Measurements from ENCODE around the gene TTPAL. TPM values are rescaled to one million over a fixed set of nuclear protein-coding genes. Genes with fewer than 3 reads are reported as not detected.

The TTPAL gene
- total RNA-seq, 1 donor from 2014 or later: 25.2 TPM

GRCh38 chr20:44542890-44543289 is 67.2 kb downstream of the TTPAL start:
- no peaks in the 10 kb centered on the region for H3K9me3 Mint-ChIP-seq (ENCODE audit: low read depth)
- H3K4me1 Mint-ChIP-seq (ENCODE audit: low read depth): peaks cover 5% of the 10 kb centered on the region
- no peak overlapping the region for H3K4me3 Mint-ChIP-seq (ENCODE audit: low read depth)
- DNase-seq (ENCODE audit: low spot score, unreplicated experiment): no peak
- no peaks in the 10 kb centered on the region for H3K36me3 Mint-ChIP-seq (ENCODE audit: insufficient read depth)
- TF ChIP-seq, protein P1, sequence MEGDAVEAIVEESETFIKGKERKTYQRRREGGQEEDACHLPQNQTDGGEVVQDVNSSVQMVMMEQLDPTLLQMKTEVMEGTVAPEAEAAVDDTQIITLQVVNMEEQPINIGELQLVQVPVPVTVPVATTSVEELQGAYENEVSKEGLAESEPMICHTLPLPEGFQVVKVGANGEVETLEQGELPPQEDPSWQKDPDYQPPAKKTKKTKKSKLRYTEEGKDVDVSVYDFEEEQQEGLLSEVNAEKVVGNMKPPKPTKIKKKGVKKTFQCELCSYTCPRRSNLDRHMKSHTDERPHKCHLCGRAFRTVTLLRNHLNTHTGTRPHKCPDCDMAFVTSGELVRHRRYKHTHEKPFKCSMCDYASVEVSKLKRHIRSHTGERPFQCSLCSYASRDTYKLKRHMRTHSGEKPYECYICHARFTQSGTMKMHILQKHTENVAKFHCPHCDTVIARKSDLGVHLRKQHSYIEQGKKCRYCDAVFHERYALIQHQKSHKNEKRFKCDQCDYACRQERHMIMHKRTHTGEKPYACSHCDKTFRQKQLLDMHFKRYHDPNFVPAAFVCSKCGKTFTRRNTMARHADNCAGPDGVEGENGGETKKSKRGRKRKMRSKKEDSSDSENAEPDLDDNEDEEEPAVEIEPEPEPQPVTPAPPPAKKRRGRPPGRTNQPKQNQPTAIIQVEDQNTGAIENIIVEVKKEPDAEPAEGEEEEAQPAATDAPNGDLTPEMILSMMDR (IDR thresholded peaks at IDR 0.05; ENCODE audit: unreplicated experiment): no peak
- no peak overlapping the region for H3K27ac Mint-ChIP-seq
- H3K27me3 Mint-ChIP-seq: no peaks in the 10 kb centered on the region

GRCh38 chr20:44543358-44543757 is 67.7 kb downstream of the TTPAL start:
- Mint-ChIP-seq H3K36me3 (ENCODE audit: insufficient read depth) (no peaks in the 10 kb centered on the region), H3K27ac (no peak overlapping the region)
- TF ChIP-seq, protein P1 (IDR thresholded peaks at IDR 0.05; ENCODE audit: unreplicated experiment): no peak

More at GRCh38 chr20:44543358-44543757, 67.7 kb downstream of the TTPAL start:
- DNase-seq (ENCODE audit: low spot score, unreplicated experiment): no peak
- no peak overlapping the region for H3K4me3 Mint-ChIP-seq (ENCODE audit: low read depth)
- H3K4me1 Mint-ChIP-seq (ENCODE audit: low read depth): peaks cover 8% of the 10 kb centered on the region
- H3K9me3 Mint-ChIP-seq (ENCODE audit: low read depth): no peaks in the 10 kb centered on the region
- H3K27me3 Mint-ChIP-seq: no peaks in the 10 kb centered on the region

Other genes starting within 250 kb of the TTPAL start
- 0.24 and 1.1 TPM in 2 replicates for gene GDAP1L1, start 228.6 kb upstream of the TTPAL start, total RNA-seq
- gene FITM2, start 164.7 kb upstream of the TTPAL start, total RNA-seq: 4.3 and 4.4 TPM in 2 replicates
- not detected in 2 replicates for gene R3HDML, start 138.8 kb upstream of the TTPAL start, total RNA-seq
- gene HNF4A, start 120.2 kb upstream of the TTPAL start, total RNA-seq: 71.1 and 72.9 TPM in 2 replicates
- gene SERINC3, start 46.2 kb downstream of the TTPAL start, total RNA-seq: 36.8 and 41.5 TPM in 2 replicates
- 34.4 and 36.5 TPM in 2 replicates for gene PKIG, start 106.7 kb downstream of the TTPAL start, total RNA-seq
- gene ADA, start 175.8 kb downstream of the TTPAL start, total RNA-seq: 10.7 and 11.4 TPM in 2 replicates
- not detected in 2 replicates for gene CCN5, start 239.5 kb downstream of the TTPAL start, total RNA-seq

Measured in progenitor cell of endocrine pancreas (in vitro differentiated cells).